ENCODE results near the gene CALML6.

GRCh38 chr1:1946540-1946939, 31.5 kb downstream of the CALML6 start:
- TF ChIP-seq CTCF (IDR thresholded peaks at IDR 0.05) (no peak), POLR2A (IDR thresholded peaks at IDR 0.05) (no peak)

All from Peyer's patch (tissue), 4 donors.